A673 (cell line): Measurements from ENCODE around the gene SEMA6C. TPM values are rescaled to one million over a fixed set of nuclear protein-coding genes. Genes with fewer than 3 reads are reported as not detected.

Experiments used
- BruUV-seq: library from RNA; stranded (reverse); fragments of 400-500 nt; replicated peaks from 2 replicates; lab custom pipeline; 2021; lab: Mats Ljungman, UMichigan
- CTCF ChIA-PET: fragments of 300-600 bp; sonication (Branson Sonifier 250); formaldehyde crosslinking; loops from one replicate; lab custom pipeline; 2022; ENCODE audit warnings: antibody characterized with exemption; lab: Charles Lee
- POLR2A ChIA-PET: fragments of 300-600 bp; sonication (Branson Sonifier 250); formaldehyde crosslinking; loops from one replicate; lab custom pipeline; 2022; ENCODE audit warnings: antibody characterized with exemption; ENCODE audit not compliant: low non-redundant PET; lab: Charles Lee
- DNase-seq: peaks from one replicate; pipeline ENCODE4 v3.0.0-alpha.2; 2015; ENCODE audit warnings: low spot score
- H3K27ac ChIP-seq: fragments of 200-600 bp; sonication (generic); 2 replicates; pipeline ENCODE4 v1.5.1; 2016; ENCODE audit warnings: mixed run types, low read depth, mild to moderate bottlenecking, mixed read lengths, antibody characterized with exemption, low read length; ENCODE audit not compliant: poor library complexity, severe bottlenecking
- H3K27me3 ChIP-seq: fragments of 200-600 bp; sonication (generic); replicated peaks from 2 replicates; pipeline ENCODE4 v1.6.1; 2017; ENCODE audit warnings: mixed run types, low read depth, mild to moderate bottlenecking, mixed read lengths, antibody characterized with exemption, low read length; ENCODE audit not compliant: insufficient read depth, poor library complexity
- H3K36me3 ChIP-seq: fragments of 200-600 bp; sonication (generic); 2 replicates; pipeline ENCODE4 v1.6.1; 2016; ENCODE audit warnings: mixed run types, mild to moderate bottlenecking, mixed read lengths, antibody characterized with exemption, low read length; ENCODE audit not compliant: insufficient read depth, poor library complexity, severe bottlenecking
- H3K4me1 ChIP-seq: fragments of 200-600 bp; sonication (generic); 2 replicates; pipeline ENCODE4 v1.6.1; 2017; ENCODE audit warnings: mixed run types, mild to moderate bottlenecking, mixed read lengths, antibody characterized with exemption, low read length; ENCODE audit not compliant: insufficient read depth, poor library complexity, severe bottlenecking
- H3K4me3 ChIP-seq: fragments of 200-600 bp; sonication (generic); 2 replicates; pipeline ENCODE4 v1.5.1; 2016; ENCODE audit warnings: low read depth, mixed run types, mild to moderate bottlenecking, mixed read lengths, low read length; ENCODE audit not compliant: poor library complexity, severe bottlenecking
- H3K9me3 ChIP-seq: fragments of 200-600 bp; sonication (generic); 2 replicates; pipeline ENCODE4 v1.6.1; 2016; ENCODE audit warnings: mixed run types, low read depth, mild to moderate bottlenecking, mixed read lengths, antibody characterized with exemption, low read length; ENCODE audit not compliant: poor library complexity, severe bottlenecking
- EZH2 ChIP-seq: fragments of 200-600 bp; sonication (generic); IDR thresholded peaks from 2 replicates; pipeline ENCODE4 v1.6.1; 2017; ENCODE audit warnings: borderline replicate concordance, low read depth, mild to moderate bottlenecking, mixed read lengths, antibody characterized with exemption, low read length; ENCODE audit not compliant: poor library complexity, severe bottlenecking
- intact Hi-C: fragments of 100-400 bp; cut with micrococcal nuclease; formaldehyde crosslinking; loops from one replicate; pipeline ENCODE4 v1.10.0; 2022; ENCODE audit not compliant: unreplicated experiment
- total RNA-seq: library from RNA; stranded (reverse); gene quantifications from 2 replicates; pipeline ENCODE4 v1.2.3, GENCODE V29; 2021
- TF ChIP-seq, protein P1 (sequence below): fragments of 300-800, 200-600 bp; sonication (generic); conservative IDR thresholded peaks from 2 replicates; pipeline ENCODE4 v1.5.1; 2017; ENCODE audit warnings: low read depth, mild to moderate bottlenecking, antibody characterized with exemption, low read length, moderate library complexity, mixed read lengths

The SEMA6C gene
- total RNA-seq, 1 experiment from 2014 or later, result 4.7 TPM

DNA sequence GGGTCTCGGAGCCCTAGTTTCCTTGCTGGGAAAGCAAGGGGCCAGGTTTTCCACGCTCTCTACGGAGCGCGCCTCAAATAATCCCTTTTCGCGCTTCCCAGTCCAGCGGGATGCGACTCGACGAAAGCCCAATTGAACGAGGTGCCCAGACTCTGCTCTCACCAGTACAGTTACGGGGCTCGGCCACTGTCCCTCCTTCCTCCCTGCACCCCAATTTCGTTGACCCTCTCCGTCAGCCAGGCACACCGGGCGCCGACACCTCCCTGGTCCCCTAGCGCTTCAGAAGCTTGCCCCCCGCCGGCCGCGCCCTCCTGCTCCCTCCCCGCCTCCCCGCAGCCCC lies 389 bp downstream of the SEMA6C start:
- Histone ChIP-seq H3K4me3 (peak overlapping the region; percentile 86), H3K27ac (peak overlapping the region; percentile 66), H3K4me1 (peaks cover 9% of the 10 kb centered on the region), H3K27me3 (no peaks in the 10 kb centered on the region), H3K36me3 (no peaks in the 10 kb centered on the region), H3K9me3 (no peaks in the 10 kb centered on the region)
- POLR2A ChIA-PET, result no interaction called here
- CTCF ChIA-PET, result no interaction called here
- intact Hi-C loops, result no loop called here
- DNase-seq, result no peak
- BruUV-seq, result no TSS peak
- no peak for TF ChIP-seq EZH2
- TF ChIP-seq, protein P1, sequence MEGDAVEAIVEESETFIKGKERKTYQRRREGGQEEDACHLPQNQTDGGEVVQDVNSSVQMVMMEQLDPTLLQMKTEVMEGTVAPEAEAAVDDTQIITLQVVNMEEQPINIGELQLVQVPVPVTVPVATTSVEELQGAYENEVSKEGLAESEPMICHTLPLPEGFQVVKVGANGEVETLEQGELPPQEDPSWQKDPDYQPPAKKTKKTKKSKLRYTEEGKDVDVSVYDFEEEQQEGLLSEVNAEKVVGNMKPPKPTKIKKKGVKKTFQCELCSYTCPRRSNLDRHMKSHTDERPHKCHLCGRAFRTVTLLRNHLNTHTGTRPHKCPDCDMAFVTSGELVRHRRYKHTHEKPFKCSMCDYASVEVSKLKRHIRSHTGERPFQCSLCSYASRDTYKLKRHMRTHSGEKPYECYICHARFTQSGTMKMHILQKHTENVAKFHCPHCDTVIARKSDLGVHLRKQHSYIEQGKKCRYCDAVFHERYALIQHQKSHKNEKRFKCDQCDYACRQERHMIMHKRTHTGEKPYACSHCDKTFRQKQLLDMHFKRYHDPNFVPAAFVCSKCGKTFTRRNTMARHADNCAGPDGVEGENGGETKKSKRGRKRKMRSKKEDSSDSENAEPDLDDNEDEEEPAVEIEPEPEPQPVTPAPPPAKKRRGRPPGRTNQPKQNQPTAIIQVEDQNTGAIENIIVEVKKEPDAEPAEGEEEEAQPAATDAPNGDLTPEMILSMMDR, result no peak

DNA sequence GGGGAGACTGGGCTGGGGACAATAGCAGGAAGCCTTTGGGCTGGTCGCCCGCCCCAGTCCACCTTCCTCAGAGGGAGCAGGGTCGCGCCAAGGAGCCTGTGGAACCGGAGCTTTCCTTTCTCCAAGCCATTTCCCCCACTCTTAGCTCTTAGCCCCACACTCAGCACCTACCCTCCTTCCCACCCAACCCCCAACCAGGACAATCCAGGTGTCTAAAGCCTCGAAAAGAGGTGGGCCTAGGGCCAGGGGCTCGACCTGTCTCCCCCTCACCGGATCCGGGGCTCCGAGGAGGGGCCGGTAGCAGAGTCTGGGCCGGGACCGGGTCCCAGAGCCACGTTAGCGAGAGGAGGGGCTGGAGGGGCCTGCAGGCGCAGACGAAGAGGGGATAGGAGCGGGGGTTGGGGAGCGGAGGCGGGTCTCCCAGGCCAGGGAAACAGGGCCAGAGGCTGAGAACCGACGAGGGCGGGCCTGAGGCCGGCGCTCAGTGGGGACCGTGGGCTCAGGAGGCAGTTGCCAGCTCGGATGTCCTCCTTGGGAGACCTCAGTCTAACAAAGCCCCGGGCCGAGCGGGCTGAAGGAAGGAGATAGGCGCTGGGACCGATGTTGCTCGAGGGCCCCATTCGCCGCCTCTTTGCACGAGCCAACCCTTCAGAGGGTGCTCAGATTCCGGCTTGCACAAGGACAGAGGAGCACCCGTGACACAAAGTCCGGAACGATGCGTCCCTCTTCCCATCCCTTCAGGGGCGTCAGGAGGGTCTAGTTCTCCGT lies 943 bp downstream of the SEMA6C start:
- Histone ChIP-seq H3K4me1 (peaks cover 9% of the 10 kb centered on the region), H3K36me3 (no peaks in the 10 kb centered on the region), H3K4me3 (peak overlapping the region; percentile 86), H3K27me3 (no peaks in the 10 kb centered on the region), H3K27ac (no peak overlapping the region), H3K9me3 (no peaks in the 10 kb centered on the region)
- intact Hi-C loops, result no loop called here
- POLR2A ChIA-PET, result no interaction called here
- CTCF ChIA-PET, result no interaction called here
- no TSS peak for BruUV-seq
- TF ChIP-seq EZH2, result no peak
- TF ChIP-seq, protein P1, result no peak
- no peak for DNase-seq

DNA sequence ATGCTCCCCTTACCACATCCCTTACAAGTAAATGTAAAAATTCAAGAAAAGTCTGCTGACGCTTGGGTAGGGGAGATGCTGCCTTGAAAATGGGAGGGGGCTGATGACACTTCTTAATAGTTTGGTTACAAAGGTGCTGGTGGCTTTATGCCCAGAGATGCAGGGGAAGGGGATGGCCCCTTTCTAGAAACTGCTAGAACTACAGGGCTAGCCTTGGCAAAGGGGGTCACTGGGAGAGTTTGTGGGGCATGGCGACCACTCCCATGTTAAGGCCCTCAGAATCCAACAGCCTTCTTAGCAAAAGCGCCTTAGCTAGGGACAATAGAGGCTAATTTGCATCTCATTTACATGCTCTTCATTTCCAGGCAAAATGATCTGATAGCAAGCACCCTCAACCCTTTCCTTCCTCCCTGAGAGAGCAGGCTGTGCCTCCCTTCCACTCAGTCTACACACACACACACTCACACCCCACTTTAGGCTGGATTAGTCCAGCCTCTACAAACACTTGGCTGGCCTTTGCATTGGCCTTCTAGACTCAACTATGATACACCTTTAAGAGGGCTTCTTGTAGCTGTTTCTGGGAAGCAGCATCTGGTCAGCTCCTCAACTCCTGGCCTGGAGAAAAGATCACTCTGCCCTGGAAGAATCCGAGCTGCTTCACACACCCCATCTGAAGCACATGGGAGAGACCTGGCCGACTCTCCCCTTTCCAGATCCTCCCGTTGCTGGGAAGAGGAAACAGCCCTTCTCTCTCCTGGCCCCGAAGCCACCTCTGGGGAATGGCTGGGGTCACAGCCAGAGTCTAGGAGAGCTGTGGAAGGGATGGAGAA lies 1.7 kb downstream of the SEMA6C start:
- DNase-seq, result no peak
- Histone ChIP-seq H3K27me3 (no peaks in the 10 kb centered on the region), H3K36me3 (no peaks in the 10 kb centered on the region), H3K27ac (no peak overlapping the region), H3K9me3 (no peaks in the 10 kb centered on the region), H3K4me1 (peaks cover 9% of the 10 kb centered on the region), H3K4me3 (no peak overlapping the region)
- ChIA-PET CTCF (no interaction called here), POLR2A (no interaction called here)
- TF ChIP-seq EZH2, result no peak
- TF ChIP-seq, protein P1, result no peak
- intact Hi-C loops, result no loop called here
- no TSS peak for BruUV-seq
